Prostate gland (tissue), 2 donors: ENCODE results near the gene MTPN. TPM values are rescaled to one million over a fixed set of nuclear protein-coding genes. Genes with fewer than 3 reads are reported as not detected.

Experiments
- DNase-seq: peaks from one replicate; pipeline ENCODE4 v3.0.0-alpha.2; 2019; ENCODE audit warnings: low spot score
- H3K27ac ChIP-seq, 2 donors: fragments of 200-600 bp; sonication (generic); 2 replicates each; pipeline ENCODE4 v1.5.1; 2017 to 2019
- H3K27me3 ChIP-seq: fragments of 200-600 bp; sonication (generic); replicated peaks from 2 replicates; pipeline ENCODE4 v1.5.1; 2019; ENCODE audit not compliant: insufficient read depth
- H3K36me3 ChIP-seq, 2 donors: fragments of 200-600 bp; sonication (generic); 1 replicate in 1 of 2; 2 replicates in 1 of 2; pipeline versions ENCODE4 v1.5.1 to v1.8.1; 2017 to 2019
- H3K4me1 ChIP-seq: fragments of 200-600 bp; sonication (generic); replicated peaks from 2 replicates; pipeline ENCODE4 v1.5.1; 2019
- H3K4me3 ChIP-seq, 2 donors: fragments of 200-600 bp; sonication (generic); 2 replicates each; pipeline ENCODE4 v1.5.1; 2017 to 2019
- H3K9me3 ChIP-seq: fragments of 200-600 bp; sonication (generic); 2 replicates; pipeline ENCODE4 v1.5.1; 2017
- POLR2A ChIP-seq: fragments of 450-650 bp; IDR thresholded peaks from one replicate; pipeline ENCODE4 v1.6.1; 2016; ENCODE audit warnings: antibody characterized with exemption, mild to moderate bottlenecking
- POLR2AphosphoS5 ChIP-seq: sonication (generic); formaldehyde crosslinking; IDR thresholded peaks from one replicate; pipeline ENCODE4 v1.6.1; 2017; ENCODE audit warnings: antibody characterized with exemption
- WGBS: methylation state at CpG from one replicate; pipeline ENCODE4 v1.1.5; 2018; 5-methylcytosine and 5-hydroxymethylcytosine counted together
- intact Hi-C: fragments of 100-400 bp; cut with DNase I; formaldehyde crosslinking; loops from one replicate; pipeline ENCODE4 v1.14.2; 2022
- total RNA-seq, 2 donors: library from RNA; depleted of rRNA; stranded (reverse); fragments of >200 nt; gene quantifications; one replicate each; pipeline ENCODE4 v1.1.0, GENCODE V29; 2016
- TF ChIP-seq, protein P1 (sequence below), 4 experiments: fragments of 200-600 bp in 2 of 4; fragments of 450-650 bp in 2 of 4; sonication (generic) in 2 of 4; IDR thresholded peaks; 1 replicate in 3 of 4; 2 replicates in 1 of 4; pipeline ENCODE4 v1.5.1; 2016 to 2019; ENCODE audit warnings: antibody characterized with exemption in 4 of 4, mild to moderate bottlenecking in 2 of 4, moderate library complexity in 2 of 4

MTPN gene
- total RNA-seq, 2 donors from 2014 or later, result 85.6 to 137 TPM

DNA sequence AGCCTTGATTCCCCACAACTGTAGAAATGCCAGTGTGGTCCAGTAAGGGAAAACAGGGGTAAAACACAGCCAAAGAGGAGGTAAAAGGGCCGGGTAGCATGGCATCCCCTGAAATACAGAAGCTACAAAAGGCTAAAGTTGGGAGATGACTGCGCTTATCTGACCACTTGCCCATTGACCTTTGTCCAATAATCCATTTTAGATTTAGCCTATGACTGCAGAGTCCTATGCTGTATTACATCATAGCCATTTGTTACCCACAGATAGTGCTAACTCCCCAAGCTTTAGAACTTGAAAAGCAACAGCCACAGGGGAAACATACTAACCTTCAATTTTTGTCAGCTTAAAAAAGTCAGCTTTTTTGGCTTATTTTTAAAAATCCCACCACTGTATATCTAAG lies 26.2 kb downstream of the MTPN start:
- no peak overlapping the region for H3K4me3 ChIP-seq
- intact Hi-C loops, result no loop called here
- no peak overlapping the region for H3K27ac ChIP-seq
- WGBS, result 90% methylated on average over 2 of the region's 2 CpGs
- H3K9me3 ChIP-seq, result no peaks in the 10 kb centered on the region
- TF ChIP-seq, protein P1, sequence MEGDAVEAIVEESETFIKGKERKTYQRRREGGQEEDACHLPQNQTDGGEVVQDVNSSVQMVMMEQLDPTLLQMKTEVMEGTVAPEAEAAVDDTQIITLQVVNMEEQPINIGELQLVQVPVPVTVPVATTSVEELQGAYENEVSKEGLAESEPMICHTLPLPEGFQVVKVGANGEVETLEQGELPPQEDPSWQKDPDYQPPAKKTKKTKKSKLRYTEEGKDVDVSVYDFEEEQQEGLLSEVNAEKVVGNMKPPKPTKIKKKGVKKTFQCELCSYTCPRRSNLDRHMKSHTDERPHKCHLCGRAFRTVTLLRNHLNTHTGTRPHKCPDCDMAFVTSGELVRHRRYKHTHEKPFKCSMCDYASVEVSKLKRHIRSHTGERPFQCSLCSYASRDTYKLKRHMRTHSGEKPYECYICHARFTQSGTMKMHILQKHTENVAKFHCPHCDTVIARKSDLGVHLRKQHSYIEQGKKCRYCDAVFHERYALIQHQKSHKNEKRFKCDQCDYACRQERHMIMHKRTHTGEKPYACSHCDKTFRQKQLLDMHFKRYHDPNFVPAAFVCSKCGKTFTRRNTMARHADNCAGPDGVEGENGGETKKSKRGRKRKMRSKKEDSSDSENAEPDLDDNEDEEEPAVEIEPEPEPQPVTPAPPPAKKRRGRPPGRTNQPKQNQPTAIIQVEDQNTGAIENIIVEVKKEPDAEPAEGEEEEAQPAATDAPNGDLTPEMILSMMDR (IDR thresholded peaks at IDR 0.05), result no peak
- TF ChIP-seq POLR2A (no peak), POLR2AphosphoS5 (no peak)
- no peak for DNase-seq
- H3K4me1 ChIP-seq, result no peaks in the 10 kb centered on the region
- H3K36me3 ChIP-seq, result no peaks in the 10 kb centered on the region
- no peaks in the 10 kb centered on the region for H3K27me3 ChIP-seq

GRCh38 chr7:135950429-135950828 lies 26.7 kb downstream of the MTPN start:
- Histone ChIP-seq H3K27me3 (no peaks in the 10 kb centered on the region), H3K36me3 (no peaks in the 10 kb centered on the region), H3K9me3 (no peaks in the 10 kb centered on the region), H3K27ac (no peak overlapping the region), H3K4me3 (no peak overlapping the region), H3K4me1 (no peaks in the 10 kb centered on the region)
- no peak for DNase-seq
- no peak for TF ChIP-seq POLR2A
- intact Hi-C loops, result no loop called here

- Histone ChIP-seq H3K4me1 (no peaks in the 10 kb centered on the region), H3K27me3 (no peaks in the 10 kb centered on the region), H3K27ac (no peak overlapping the region), H3K9me3 (no peaks in the 10 kb centered on the region), H3K36me3 (no peaks in the 10 kb centered on the region), H3K4me3 (no peak overlapping the region)
- WGBS, result 28% methylated on average over 3 of the region's 3 CpGs
- intact Hi-C loops, result no loop called here
- TF ChIP-seq POLR2A (no peak), POLR2AphosphoS5 (no peak)
- TF ChIP-seq, protein P1 (IDR thresholded peaks at IDR 0.05), result no peak
- no peak for DNase-seq
Observed at GRCh38 chr7:135946289-135947055, 30.7 kb downstream of the MTPN start.

GRCh38 chr7:135944753-135945152 lies 32.4 kb downstream of the MTPN start:
- Histone ChIP-seq H3K4me1 (no peaks in the 10 kb centered on the region), H3K36me3 (no peaks in the 10 kb centered on the region), H3K27me3 (no peaks in the 10 kb centered on the region), H3K9me3 (no peaks in the 10 kb centered on the region), H3K27ac (no peak overlapping the region), H3K4me3 (no peak overlapping the region)
- intact Hi-C loops, result no loop called here
- WGBS, result 91% methylated on average over 2 of the region's 2 CpGs
- no peak for DNase-seq
- TF ChIP-seq, protein P1 (IDR thresholded peaks at IDR 0.05), result no peak

GRCh38 chr7:135943134-135943879 lies 33.9 kb downstream of the MTPN start:
- no peaks in the 10 kb centered on the region for H3K36me3 ChIP-seq
- intact Hi-C loops, result no loop called here
- H3K27ac ChIP-seq, result no peak overlapping the region
- H3K27me3 ChIP-seq, result no peaks in the 10 kb centered on the region
- no peaks in the 10 kb centered on the region for H3K4me1 ChIP-seq
- 73% methylated on average over 3 of the region's 3 CpGs for WGBS
- DNase-seq, result no peak
- TF ChIP-seq, protein P1 (IDR thresholded peaks at IDR 0.05), result no peak
- TF ChIP-seq POLR2A (no peak), POLR2AphosphoS5 (no peak)
- no peaks in the 10 kb centered on the region for H3K9me3 ChIP-seq
- H3K4me3 ChIP-seq, result no peak overlapping the region
